HepG2 (cell line): ENCODE results near the gene IQCB1. TPM values are rescaled to one million over a fixed set of nuclear protein-coding genes. Genes with fewer than 3 reads are reported as not detected.

Experiments used
- ARNT ChIP-seq: fragments of 450-650 bp; IDR thresholded peaks from 2 replicates; pipeline ENCODE4 v1.6.1; 2017
- ATRX ChIP-seq: sonication (generic); formaldehyde crosslinking; IDR thresholded peaks from 2 replicates; pipeline ENCODE4 v1.4.0; 2020; ENCODE audit warnings: missing genetic modification reagents, borderline replicate concordance
- CHD4 ChIP-seq: fragments of 200-600 bp; sonication (generic); IDR thresholded peaks from 2 replicates; pipeline ENCODE4 v1.7.0; 2017; ENCODE audit warnings: mild to moderate bottlenecking, low read length, borderline replicate concordance
- CREB1 ChIP-seq, 2 experiments: fragments of 450-650 bp in 1 of 2; IDR thresholded peaks; 2 replicates each; pipeline ENCODE4 v1.6.1; 2016 to 2017; ENCODE audit warnings: control low read depth in 1 of 2, mild to moderate bottlenecking in 1 of 2, missing compliant biosample characterization in 1 of 2, missing genetic modification characterization in 1 of 2
- ELF1 ChIP-seq: sonication (generic); formaldehyde crosslinking; IDR thresholded peaks from 2 replicates; pipeline ENCODE4 v1.4.0; 2020; ENCODE audit warnings: missing genetic modification reagents
- FOXK2 ChIP-seq: fragments of 450-650 bp; IDR thresholded peaks from 2 replicates; pipeline ENCODE4 v1.6.1; 2016
- FOXP4 ChIP-seq: sonication (generic); formaldehyde crosslinking; IDR thresholded peaks from 2 replicates; pipeline ENCODE4 v1.4.0; 2020; ENCODE audit warnings: missing genetic modification reagents
- KAT8 ChIP-seq: IDR thresholded peaks from 2 replicates; pipeline ENCODE4 v1.6.1; 2016; ENCODE audit warnings: missing genetic modification reagents, missing compliant biosample characterization
- KLF11 ChIP-seq: IDR thresholded peaks from 2 replicates; pipeline ENCODE4 v1.6.1; 2016; ENCODE audit warnings: missing compliant biosample characterization
- MYC ChIP-seq: sonication (generic); formaldehyde crosslinking; IDR thresholded peaks from 2 replicates; pipeline ENCODE4 v1.9.0; 2021; ENCODE audit warnings: missing genetic modification reagents, borderline replicate concordance
- NCOA5 ChIP-seq: sonication (generic); formaldehyde crosslinking; IDR thresholded peaks from 2 replicates; pipeline ENCODE4 v1.4.0; 2020; ENCODE audit warnings: missing genetic modification reagents
- NPAS2 ChIP-seq: sonication (generic); formaldehyde crosslinking; IDR thresholded peaks from 2 replicates; pipeline ENCODE4 v1.8.0; 2022; ENCODE audit warnings: mild to moderate bottlenecking, missing genetic modification reagents, borderline replicate concordance
- RELA ChIP-seq: sonication (generic); formaldehyde crosslinking; IDR thresholded peaks from 2 replicates; pipeline ENCODE4 v1.4.0; 2020; ENCODE audit warnings: missing genetic modification reagents
- SRY ChIP-seq: sonication (generic); formaldehyde crosslinking; IDR thresholded peaks from 2 replicates; pipeline ENCODE4 v1.8.0; 2022; ENCODE audit warnings: mild to moderate bottlenecking, missing genetic modification reagents
- SYNCRIP ChIP-seq: fragments of 200-400 bp; formaldehyde crosslinking; IDR thresholded peaks from 2 replicates; pipeline ENCODE4 v1.6.1; 2018; ENCODE audit warnings: mild to moderate bottlenecking, low read depth, low read length; ENCODE audit not compliant: insufficient read depth
- TAF1 ChIP-seq: sonication (generic); formaldehyde crosslinking; IDR thresholded peaks from 2 replicates; pipeline ENCODE4 v1.4.0; 2020; ENCODE audit warnings: missing genetic modification reagents
- THAP8 ChIP-seq: sonication (generic); formaldehyde crosslinking; IDR thresholded peaks from 2 replicates; pipeline ENCODE4 v1.5.1; 2020; ENCODE audit warnings: missing genetic modification reagents, mild to moderate bottlenecking, borderline replicate concordance
- ZBTB7B ChIP-seq: sonication (generic); formaldehyde crosslinking; IDR thresholded peaks from 2 replicates; pipeline ENCODE4 v1.4.0; 2020; ENCODE audit warnings: missing genetic modification reagents
- ZFP91 ChIP-seq: sonication (generic); formaldehyde crosslinking; IDR thresholded peaks from 2 replicates; pipeline ENCODE4 v1.9.0; 2022; ENCODE audit warnings: missing genetic modification reagents, mild to moderate bottlenecking, borderline replicate concordance
- ZNF20 ChIP-seq: sonication (generic); formaldehyde crosslinking; IDR thresholded peaks from 2 replicates; pipeline ENCODE4 v1.4.0; 2020; ENCODE audit warnings: mild to moderate bottlenecking, moderate library complexity, missing genetic modification reagents
- ZNF362 ChIP-seq: sonication (generic); formaldehyde crosslinking; IDR thresholded peaks from 2 replicates; pipeline ENCODE4 v1.4.0; 2020; ENCODE audit warnings: missing genetic modification reagents, mild to moderate bottlenecking, borderline replicate concordance
- polyA plus RNA-seq, 8 experiments: library from polyadenylated mRNA; depleted of rRNA in 3 of 8; stranded (reverse) in 7 of 8; unstranded in 1 of 8; fragments of >200 nt; fragmentation: Illumina TruSeq in 4 of 8; extraction: Trizol in 4 of 8; gene quantifications; 2 replicates each; pipeline versions ENCODE4 v1.2.1 to v1.2.3, GENCODE V29; 2011 to 2016; ENCODE audit warnings: low read depth in 4 of 8, missing spikeins in 1 of 8, mixed read lengths in 1 of 8; ENCODE audit not compliant: insufficient read depth in 1 of 8
- total RNA-seq, 5 experiments: library from RNA; depleted of rRNA; stranded (reverse); fragments of >200 nt; fragmentation: Illumina TruSeq; extraction: Trizol; gene quantifications; 2 replicates each; pipeline ENCODE4 v1.2.3, GENCODE V29; 2016; ENCODE audit warnings: low read depth in 1 of 5
- TF ChIP-seq, protein P1 (sequence below): sonication (generic); formaldehyde crosslinking; IDR thresholded peaks from 2 replicates; pipeline ENCODE4 v1.4.0; 2020; ENCODE audit warnings: mild to moderate bottlenecking, missing genetic modification reagents
- TF ChIP-seq, protein P2 (sequence below): sonication (generic); formaldehyde crosslinking; IDR thresholded peaks from 2 replicates; pipeline ENCODE4 v1.4.0; 2020; ENCODE audit warnings: mild to moderate bottlenecking, missing genetic modification reagents

Gene IQCB1
- total and polyA plus RNA-seq, 2 of the 13 experiments (the other 11 are each of a cell fraction or from before 2014, with no cell fraction given) = 18.0 to 41.4 TPM

GRCh38 chr3:121834671-121835464 lies at the start of gene IQCB1, which contains the start of gene EAF2 (continued):
- TF ChIP-seq THAP8 (CRISPR knock-in tag) (no peak), ZNF20 (CRISPR knock-in tag) (no peak), FOXK2 (no peak), ELF1 (CRISPR knock-in tag) (peak; percentile 84), FOXP4 (CRISPR knock-in tag) (no peak), CHD4 (no peak), ZBTB7B (CRISPR knock-in tag) (no peak), CREB1 (IDR thresholded peaks at IDR 0.05) (peak; percentile 63; the same call in 1 of the 2 replicates), CREB1 (CRISPR knock-in tag; IDR thresholded peaks at IDR 0.05) (peak; percentile 90), ATRX (no peak), NCOA5 (no peak), ZFP91 (CRISPR knock-in tag) (peak; percentile 84; the same call in 1 of the 2 replicates), KLF11 (CRISPR knock-in tag) (peak; percentile 60; the same call in 1 of the 2 replicates), MYC (CRISPR knock-in tag) (peak; percentile 86; the same call in 1 of the 2 replicates), TAF1 (peak; percentile 87; the same call in 1 of the 2 replicates), RELA (no peak), KAT8 (CRISPR knock-in tag) (peak; percentile 83; the same call in 1 of the 2 replicates), NPAS2 (CRISPR knock-in tag) (no peak), SRY (CRISPR knock-in tag) (no peak), ZNF362 (0 out of 2 replicates have a peak, but pooled peaks have one; percentile 5), ARNT (no peak), SYNCRIP (no peak)
- TF ChIP-seq, protein P1, sequence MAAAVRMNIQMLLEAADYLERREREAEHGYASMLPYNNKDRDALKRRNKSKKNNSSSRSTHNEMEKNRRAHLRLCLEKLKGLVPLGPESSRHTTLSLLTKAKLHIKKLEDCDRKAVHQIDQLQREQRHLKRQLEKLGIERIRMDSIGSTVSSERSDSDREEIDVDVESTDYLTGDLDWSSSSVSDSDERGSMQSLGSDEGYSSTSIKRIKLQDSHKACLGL (CRISPR knock-in tag) = peak; percentile 78
- TF ChIP-seq, protein P2, sequence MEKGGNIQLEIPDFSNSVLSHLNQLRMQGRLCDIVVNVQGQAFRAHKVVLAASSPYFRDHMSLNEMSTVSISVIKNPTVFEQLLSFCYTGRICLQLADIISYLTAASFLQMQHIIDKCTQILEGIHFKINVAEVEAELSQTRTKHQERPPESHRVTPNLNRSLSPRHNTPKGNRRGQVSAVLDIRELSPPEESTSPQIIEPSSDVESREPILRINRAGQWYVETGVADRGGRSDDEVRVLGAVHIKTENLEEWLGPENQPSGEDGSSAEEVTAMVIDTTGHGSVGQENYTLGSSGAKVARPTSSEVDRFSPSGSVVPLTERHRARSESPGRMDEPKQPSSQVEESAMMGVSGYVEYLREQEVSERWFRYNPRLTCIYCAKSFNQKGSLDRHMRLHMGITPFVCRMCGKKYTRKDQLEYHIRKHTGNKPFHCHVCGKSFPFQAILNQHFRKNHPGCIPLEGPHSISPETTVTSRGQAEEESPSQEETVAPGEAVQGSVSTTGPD (CRISPR knock-in tag) = no peak
